GM12865 (cell line): ENCODE results near the gene FAS.

Source experiments
- DNase-seq: peaks from one replicate; pipeline ENCODE4 v3.0.0; 2010; ENCODE audit warnings: low read depth
- H3K4me3 ChIP-seq: 2 replicates; pipeline ENCODE4 v1.5.1; 2011; ENCODE audit warnings: mild to moderate bottlenecking, low read depth, low read length, control low read depth
- CTCF ChIP-seq: IDR thresholded peaks from 2 replicates; pipeline ENCODE4 v1.5.1; 2011; ENCODE audit warnings: low read length, control low read depth, low read depth, inconsistent platforms; ENCODE audit not compliant: insufficient read depth; ENCODE audit errors: missing control alignments

The FAS gene

GRCh38 chr10:88989824-88990383 lies 694 bp upstream of the FAS start:
- TF ChIP-seq CTCF = no peak
- H3K4me3 ChIP-seq = peak overlapping the region; percentile 97
- DNase-seq = no peak

GRCh38 chr10:88991161-88991898 lies 732 bp downstream of the FAS start:
- H3K4me3 ChIP-seq = peak overlapping the region; percentile 97
- peak; percentile 77 for DNase-seq
- no peak for TF ChIP-seq CTCF

GRCh38 chr10:88991899-88992320 lies 1.3 kb downstream of the FAS start:
- H3K4me3 ChIP-seq = peak overlapping the region; percentile 97
- no peak for TF ChIP-seq CTCF
- DNase-seq = no peak

- TF ChIP-seq CTCF = no peak
- H3K4me3 ChIP-seq = peak overlapping the region; percentile 97
- peak; percentile 73 for DNase-seq
Measured at GRCh38 chr10:88992921-88993524, 2.4 kb downstream of the FAS start.

GRCh38 chr10:88994019-88994418 lies 3.4 kb downstream of the FAS start:
- DNase-seq = peak; percentile 78
- TF ChIP-seq CTCF = no peak
- peak overlapping the region; percentile 97 for H3K4me3 ChIP-seq

- DNase-seq = no peak
- H3K4me3 ChIP-seq = peak overlapping the region; percentile 97
- TF ChIP-seq CTCF = no peak
Measured at GRCh38 chr10:88995156-88995876, 4.7 kb downstream of the FAS start.
